ENCODE data around the gene TNK2.
A peak's percentile ranks its signal among the peaks of the same experiment; 100 is the strongest.
"Not testable (repeated sequence)": the region's sequence is repeated elsewhere in the genome, so short reads cannot be mapped to it uniquely, and the experiment has no call there.

The TNK2 gene

DNA sequence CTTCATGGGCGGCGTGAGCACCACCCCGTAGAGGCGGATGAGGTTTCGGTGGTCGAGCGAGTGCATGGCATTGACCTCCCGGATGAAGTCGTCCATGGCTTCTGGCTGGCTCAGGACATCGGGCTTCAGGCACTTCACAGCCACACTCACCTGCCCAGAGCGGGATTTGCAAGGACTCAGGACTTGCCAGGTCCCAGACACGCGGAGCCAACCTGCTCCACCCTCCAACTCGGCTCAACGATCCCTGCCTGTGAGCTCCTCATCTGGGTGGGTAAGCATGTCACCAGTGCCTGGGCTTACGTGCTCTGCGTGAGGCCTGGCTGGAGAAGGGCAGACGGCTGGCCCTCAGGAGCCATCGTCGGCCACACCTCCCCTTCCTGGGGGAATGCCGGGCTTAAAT lies 25.2 kb downstream of the TNK2 start:
- DNase-seq: no peak

DNA sequence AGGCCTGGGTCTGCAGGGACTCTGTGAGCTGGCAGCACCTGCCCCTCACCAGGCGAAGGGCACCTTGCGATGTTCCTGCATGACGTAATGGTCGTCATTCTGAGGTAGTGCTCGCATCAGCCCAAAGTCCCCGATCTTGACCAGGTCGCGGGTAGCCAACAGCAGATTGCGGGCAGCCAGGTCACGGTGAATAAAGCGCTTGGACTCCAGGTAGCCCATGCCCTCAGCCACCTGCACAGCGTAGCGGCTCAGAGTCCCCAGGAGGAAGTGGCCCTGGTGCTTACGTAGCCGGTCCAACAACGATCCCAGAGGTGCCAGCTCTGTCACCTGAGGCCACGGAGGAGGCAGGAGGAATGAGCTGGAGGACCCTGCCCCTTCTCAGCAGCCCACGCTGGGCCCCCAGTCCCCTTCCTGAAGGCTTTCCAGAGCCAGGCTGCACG lies 26.3 kb downstream of the TNK2 start:
- DNase-seq: no peak

DNA sequence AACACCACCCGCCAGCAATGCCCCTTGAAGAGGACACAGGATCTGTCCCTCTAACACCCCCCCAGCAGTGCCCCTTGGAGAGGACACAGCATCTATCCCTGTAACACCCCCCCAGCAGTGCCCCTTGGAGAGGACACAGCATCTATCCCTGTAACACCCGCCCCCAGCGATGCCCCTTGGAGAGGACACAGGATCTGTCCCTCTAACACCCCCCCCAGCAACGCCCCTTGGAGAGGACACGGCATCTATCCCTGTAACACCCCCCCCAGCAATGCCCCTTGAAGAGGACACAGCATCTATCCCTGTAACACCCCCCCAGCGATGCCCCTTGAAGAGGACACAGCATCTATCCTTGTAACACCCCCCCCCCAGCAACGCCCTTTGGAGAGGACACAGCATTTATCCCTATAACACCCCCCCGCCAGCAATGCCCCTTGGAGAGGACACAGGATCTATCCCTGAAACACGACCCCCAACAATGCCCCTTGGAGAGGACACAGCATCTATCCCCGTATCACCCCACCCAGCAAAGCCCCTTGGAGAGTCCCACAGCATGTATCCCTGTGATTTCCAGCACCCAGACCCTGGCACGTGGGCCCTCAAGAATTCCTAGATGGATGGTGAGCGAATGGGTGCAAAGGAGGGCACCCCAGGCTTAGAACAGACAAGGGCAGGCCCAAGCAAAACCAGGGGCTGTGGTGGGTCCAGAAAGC lies 26.9 kb downstream of the TNK2 start:
- DNase-seq: no peak

DNA sequence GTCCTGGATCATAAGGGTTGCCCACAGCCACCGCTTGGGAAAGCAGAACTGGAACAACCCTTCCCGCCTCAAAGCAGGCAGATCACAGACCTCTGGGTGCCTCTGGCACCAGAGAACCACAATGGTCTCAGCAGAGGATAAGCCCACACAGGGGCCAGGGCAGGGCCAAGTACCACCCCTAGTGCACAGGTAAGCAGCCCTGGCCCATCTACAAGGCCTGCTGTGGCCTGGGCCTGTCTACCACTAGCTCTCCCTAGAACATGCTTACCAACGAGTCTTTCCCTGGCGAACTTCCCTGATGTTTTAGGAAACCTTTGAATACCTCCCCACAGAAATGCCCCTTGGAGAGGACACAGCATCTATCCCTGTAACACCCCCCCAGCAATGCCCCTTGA lies 28.3 kb downstream of the TNK2 start:
- DNase-seq: peak; percentile 8

DNA sequence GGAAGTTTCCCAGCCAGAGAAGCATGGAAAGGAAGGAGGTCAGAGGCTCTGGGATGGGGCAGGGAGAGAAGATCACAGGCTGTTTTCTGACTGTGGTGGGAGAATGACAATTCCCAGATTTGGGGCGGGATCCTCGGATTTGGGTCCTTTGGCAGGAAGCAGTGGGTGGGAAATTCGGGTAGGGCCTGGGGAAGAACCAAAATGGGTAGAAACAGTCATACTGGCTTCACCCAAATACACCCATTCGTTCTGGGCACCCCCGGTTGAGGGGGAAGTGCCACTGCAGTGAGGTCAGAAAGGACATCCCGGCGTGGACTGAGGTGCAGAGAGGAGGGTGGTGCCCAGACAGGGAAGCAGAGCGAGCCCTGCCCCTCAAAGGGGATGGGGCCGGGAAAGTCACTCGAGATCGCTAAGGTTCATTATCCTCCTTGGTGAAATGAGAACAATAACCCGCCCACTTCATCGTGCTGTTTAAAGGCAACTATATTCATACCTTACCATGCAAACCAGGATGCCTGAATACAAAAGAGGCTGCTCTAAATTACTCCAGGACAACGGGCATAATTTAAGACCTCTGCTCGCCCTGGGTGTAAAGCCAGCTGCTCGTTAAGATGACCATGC lies 28.8 kb downstream of the TNK2 start:
- no peak for DNase-seq

DNA sequence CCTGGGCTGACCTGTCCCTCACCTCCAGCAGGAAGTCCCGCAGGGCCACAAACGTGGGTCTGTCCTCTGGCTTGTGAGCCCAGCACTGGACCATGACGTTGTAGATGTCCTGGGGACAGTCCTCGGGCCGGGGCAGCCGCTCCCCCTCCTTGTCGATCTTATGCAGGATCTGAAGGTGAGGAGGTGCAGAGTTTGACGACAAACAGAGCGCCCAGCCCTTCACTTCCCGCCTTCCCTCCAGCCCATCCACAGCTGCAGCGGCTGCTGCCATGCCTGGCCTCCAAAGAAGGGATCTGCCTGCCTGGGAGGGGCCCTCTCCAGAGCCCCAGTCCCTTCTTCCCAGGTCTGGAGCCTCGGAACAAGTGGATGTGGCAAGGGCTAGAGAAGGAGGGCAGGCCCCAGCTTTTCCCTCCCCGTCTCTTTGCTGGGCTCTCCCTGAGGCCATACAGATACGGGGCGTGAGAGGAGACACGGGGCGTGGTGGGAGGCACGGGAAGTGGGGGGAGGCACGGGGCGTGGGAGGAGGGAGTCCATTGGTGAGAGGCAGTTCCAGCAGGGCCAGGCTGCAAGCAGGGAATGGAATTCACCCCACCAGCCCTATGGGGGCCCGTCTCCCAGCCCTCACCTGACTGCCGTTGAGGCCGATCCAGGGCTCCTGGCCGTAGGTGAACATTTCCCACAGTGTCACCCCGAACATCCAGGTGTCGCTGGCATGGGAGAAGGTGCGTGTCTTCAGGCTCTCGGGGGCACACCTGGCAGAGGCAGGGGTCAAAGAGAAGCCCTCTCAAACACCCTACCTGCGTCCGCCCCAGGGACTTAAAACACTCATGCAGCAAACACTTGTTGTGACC lies 29.7 kb downstream of the TNK2 start:
- no peak for DNase-seq

DNA sequence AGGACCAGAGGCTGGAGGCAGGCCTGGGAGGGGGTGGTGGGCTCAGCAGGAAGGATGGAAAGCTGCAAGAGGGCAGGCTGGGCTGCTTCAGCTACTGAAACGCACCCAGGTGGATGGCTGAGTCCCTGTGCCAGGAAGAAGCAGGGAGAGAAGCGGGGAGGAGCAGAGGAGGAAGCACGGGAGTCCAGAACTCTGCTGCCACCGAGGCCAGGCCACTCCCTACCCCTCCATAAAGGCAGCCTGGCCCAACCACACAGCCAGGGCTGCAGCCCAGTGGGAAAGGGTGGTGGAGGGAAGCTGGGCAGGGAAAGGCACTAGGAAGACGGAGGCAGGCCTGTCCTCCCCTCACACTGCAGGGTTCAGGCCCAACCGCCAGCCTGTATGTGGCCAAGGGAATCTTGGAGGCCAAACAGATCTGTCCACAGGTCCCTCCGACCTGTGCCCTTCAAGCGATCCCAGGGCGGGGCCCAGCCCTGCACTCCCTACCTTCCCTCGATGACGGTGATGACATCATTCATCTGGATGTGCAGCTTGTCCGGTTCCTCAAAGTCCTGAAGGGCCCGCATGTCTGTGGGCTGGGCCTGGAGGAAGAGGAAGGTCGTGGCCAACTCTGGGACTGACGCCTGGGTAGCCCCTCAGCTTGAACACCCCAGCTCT lies 30.5 kb downstream of the TNK2 start:
- no peak for DNase-seq

DNA sequence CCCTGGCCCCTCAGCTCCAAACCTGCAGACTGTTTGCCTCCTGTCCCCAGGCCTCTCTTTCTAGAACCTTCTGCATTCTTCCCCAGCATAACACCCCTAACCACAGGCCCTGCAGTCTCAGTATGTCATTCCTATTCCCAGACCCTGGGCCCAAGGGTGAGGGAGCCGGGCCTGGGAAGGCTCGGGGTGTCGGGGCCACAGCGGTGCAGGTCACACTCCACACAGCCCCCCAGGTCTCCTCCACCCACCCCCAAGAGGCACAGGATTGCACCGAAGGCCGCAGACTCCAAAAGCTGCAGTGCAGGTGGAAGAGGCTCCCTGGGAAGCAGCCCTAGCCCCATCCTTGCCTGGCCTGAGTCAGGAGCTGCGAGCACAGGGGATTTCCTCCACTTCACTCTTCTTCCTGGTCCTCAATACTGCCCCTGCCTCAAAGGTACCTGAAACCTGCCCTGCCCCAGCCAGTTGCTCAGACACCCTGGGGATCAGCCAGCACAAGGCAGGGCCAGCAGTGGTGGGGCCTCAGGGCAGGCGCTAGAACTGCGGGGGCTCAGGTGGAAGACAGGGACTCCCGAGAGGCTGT lies 31.1 kb downstream of the TNK2 start:
- no peak for DNase-seq

DNA sequence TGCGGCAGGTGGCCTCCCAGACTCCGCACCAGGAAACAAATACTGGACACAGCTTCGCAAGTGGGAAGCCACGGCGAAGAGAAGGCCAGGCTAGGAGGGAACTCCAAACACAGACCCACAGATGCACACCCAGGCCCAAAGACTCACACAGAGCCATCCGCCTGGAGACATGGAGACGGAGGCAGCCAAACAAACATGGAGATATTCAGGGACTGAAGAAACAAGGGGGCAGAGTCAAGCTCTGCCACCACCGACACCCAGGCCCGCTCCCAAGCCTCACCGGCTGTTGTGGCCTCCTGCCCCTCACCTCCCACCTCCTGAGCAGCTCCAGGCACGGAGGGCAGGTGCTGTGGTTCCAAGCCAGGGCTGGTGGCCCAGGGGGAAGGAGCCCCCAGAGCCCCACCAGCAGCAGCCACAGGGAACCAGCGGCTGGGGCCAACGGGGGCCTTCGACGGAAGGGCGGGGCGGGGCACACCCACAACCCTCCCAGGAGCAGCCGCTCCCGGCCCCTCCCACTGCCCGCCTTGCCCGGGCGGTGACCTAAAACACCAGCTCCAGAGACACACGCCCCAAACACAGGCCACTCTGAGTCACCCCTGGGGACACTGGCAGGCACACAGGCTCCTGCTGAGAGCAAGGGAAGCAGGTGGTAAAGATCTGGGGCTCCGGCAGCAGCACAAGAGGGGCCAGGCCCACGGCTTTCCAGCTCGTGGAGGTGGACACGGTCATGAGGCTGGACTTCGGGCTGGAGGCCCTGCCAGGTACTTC lies 31.9 kb downstream of the TNK2 start:
- no peak for DNase-seq

DNA sequence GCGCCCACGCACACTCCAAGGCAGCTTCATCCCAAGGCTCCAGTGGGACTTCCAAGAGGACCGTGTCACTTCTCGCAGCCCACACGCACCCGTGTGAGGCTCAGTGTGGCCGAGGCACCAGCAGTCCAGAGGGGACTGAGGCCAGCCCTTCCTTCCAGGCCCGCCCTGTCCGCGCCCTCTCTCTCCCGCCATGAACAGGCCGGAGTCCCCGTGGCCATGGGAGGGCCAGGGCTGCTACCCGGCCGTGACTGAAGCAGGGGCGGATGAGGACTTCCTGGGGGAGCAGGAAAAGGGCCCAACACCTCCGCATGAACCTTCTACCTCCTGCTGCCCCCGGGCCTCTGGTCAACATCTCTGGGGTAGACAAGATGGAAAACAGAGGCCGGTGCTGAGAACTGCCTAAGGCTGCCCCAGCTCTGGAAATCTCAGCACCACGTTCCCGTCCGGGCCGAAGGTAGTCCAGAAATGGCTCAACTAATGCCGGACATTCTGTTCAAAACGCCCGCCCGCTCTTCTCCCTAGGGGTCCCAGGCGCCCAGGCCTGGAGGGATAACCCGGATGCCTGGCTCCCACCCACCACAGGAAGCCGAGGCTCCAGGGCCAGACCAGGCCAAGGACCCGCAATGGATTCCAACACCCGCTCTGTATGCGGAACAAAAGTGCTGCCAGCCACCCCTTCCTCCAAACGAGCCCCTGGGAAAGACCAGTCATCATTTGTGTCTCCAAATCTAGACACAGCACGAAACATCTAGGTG lies 32.7 kb downstream of the TNK2 start:
- DNase-seq: no peak

DNA sequence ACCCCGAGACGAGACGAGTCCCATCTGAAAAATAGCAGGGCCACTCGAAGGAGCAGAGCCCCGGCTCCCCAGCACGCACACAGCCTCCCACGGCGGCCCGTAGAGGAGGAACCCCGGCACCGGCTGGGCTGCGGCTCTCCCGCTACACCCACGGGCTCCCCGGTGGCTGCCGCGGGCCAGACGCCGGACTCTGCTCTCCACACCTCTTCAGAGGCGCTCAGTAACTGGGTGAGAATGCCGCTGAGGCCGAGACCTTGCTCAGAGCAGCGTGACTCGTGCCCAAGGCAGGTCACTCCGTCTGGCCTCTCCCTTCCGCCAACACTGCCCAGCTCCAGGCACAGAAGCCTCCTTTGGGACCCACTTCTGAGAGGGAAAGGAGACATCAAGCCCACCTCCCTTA lies 34.4 kb downstream of the TNK2 start:
- DNase-seq: no peak

DNA sequence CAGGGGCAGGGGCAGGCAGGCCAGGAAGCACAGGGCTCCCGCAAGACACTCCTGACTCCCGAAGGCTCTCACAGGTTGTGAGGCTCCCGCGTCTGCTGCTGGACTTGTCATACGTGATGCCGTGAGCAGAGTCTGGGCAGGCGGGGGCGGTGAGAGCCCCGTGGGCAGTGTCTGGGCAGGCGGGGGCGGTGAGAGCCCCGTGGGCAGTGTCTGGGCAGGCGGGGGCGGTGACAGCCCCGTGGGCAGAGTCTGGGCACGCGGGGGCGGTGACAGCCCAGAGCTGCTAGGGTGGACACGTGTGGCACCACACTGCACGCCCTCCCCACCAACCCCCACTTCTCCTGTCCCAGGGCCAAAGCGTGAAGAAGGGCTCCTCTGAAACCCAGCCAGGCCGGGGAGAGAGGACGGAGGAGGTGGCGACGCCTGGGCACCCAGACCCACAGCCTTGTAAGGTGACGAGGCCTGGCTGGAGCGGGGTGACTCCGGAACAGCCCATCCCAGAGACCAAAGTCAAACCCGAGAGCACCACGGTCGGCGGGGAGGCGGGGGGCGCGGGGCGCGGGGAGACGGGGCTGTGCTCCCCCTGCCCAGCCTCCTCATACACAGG lies 35.0 kb downstream of the TNK2 start:
- no peak for DNase-seq

DNA sequence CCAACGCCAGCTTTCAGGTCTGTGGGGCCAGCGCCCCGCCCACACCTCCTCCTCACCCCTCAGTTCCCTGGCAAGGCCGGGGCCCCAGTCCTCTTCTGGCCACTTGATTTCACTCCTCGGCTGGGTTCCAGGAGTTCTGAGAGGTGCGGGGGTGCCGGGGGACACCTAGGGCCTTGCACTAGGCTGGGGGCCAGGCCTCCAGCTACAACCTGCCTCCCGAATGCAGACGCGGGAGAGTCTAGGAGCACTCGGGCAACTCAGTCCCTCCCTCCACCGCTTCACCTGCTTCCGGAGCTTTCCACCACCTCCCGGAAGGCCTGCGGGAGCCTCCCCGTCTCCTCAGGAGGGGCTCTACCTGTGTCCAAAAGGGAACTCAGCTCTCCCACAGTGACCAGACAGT lies 35.6 kb downstream of the TNK2 start:
- DNase-seq: no peak

DNA sequence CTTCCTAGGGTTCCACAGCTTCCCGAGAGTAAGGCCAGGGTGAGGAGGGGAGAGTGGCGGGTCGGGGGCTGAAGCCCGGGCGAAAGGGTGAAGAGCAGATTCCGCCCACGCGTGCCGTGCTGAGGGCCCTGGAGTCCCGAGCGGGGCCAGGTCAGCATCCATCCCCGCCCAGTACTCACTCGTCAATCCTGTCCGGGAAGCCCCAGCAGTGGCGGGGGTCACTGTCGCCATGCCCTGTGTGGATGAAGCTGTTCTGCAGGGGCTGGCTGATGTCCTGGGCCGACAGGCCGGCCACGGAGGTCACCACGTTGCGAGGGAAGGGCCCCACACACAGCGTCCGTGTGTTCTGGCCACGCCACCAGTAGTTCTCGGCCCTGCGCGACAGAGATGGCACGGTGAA lies 36.3 kb downstream of the TNK2 start:
- no peak for DNase-seq

DNA sequence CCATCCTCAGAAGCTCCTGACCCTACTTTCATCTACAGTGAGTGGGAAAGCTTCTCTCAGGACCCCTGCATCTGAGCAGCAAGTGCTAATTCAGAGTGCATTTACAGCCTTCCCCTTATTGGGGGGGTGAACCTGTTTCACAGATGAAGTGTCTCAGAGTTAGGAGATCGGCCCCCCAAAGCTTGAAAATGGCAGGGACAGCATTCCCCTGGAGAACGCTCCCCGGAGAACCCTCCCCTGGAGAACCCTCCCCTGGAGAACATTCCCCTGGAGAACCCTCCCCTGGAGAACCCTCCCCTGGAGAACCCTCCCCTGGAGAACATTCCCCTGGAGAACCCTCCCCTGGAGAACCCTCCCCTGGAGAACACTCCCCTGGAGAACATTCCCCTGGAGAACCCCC lies 36.7 kb downstream of the TNK2 start:
- not testable (repeated sequence) for DNase-seq

DNA sequence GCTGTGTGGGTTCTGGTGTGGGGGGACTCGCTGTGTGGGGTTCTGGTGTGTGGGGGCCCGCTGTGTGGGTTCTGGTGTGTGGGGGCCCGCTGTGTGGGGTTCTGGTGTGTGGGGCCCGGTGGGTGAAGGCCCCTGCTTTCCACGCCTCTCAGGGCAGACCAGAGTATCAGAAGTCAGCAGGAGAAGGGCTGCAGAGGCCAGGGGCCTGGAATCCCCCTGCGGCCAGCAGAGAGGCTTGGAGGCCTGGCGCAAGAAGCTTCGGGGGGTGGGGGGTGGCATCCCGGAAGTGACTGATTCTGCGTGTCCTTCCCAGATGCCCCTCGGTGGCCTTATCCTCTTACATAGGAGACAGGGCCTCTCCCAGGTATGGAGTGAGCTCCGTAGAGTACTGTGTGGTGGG lies 37.4 kb downstream of the TNK2 start:
- DNase-seq: no peak

DNA sequence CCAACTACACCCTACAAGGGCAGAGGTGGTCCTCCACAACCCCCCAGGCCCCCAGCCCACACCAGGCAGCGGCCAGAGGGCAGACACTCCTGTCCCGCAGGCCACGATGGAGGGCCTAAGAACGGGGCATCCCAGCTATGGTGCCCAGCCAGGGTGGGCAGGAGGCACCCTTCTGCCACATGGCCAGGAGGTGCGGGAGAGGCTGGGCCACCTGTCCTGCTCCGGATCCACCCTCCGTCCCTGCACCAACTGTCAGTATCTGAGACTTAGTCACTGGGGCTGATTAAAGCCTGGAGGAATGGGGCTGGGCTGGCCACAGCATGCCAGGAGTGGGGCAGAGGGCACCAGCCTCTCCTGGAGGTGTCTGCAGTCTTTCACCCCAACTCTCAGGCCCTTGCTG lies 37.9 kb downstream of the TNK2 start:
- DNase-seq: no peak

DNA sequence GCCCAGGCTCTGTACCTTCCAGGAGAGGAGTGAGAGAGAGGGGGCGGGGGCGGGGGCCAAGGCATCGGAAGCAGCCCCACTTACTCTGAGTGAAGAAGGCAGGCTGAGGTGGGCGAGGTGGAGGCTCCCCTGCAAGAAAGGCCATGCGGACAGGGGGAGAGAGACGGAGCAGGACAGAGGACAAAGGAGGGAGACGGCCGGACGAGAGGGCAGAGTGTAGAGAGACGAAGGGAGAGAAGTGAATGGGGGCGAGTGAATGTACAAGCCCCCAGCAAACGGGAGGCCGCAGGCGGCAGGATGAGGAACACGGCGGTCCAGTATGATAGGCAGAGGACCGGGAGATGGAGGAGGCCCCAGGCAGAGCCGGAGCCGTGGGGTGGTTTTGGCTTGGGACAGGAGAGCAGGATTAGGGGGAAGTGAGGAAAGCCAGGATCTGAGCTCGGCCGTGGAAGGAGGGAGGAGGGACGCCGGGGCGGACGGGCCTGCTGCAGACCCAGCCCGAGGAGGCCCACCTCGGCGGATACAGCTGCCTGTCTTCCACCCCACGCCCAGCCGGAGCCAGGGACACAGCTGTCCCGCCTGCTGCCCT lies 38.8 kb downstream of the TNK2 start:
- DNase-seq: no peak

DNA sequence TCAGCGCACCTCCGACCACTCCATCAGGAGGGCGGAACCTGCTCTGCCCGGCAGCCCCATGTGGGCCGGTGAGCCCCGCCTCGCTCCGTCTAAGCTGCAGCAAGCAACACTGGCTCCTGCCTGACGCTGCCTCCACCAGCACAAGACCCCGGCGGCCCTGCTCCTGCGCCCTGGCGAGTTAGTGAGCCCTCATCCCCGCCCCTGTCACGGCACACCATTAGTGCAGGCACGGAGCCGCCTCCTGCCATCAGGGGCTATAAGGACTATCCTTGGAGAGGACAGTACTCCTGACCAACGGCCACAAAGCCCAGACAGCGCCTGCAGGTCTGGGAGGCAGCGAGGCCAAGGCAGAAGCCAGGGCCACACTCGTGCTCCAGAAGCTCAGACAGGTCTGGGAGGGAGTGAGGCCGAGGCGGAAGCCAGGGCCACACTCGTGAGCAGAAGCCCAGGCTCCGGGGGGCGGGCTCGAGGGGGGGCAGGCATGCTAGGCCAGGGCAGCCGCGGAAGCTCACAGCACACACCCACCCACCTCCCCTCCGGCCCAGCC lies 39.4 kb downstream of the TNK2 start:
- no peak for DNase-seq

DNA sequence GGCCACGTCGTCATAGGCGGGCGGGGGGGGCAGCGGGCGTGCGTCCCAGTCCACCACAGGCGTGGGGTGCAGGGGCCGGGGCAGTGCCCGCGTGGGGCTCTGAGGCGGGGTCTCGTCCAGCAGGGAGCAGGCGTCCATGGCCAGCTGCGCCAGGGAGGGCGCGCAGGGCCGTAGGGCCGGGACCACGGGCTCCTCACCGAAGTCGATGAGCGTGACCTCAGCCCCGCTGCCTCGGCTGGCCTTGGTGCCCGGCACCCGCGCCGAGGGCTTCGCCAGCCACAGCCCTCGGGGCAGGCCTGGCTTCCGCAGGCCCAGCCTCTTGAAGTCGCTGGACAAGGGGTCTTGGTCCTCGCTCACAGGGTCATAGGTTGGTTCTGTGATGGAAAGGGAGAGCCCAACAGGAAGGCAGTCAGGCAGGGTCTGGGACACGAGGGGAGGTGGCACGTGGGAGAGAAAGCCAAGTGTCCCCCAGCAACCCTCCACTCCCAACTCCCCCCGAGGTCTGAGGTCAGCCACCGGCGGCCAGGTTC lies 40.0 kb downstream of the TNK2 start:
- no peak for DNase-seq

Measured in MV-4-11 (cell line).